NCI-H345 treated with DMSO at 0.1 percent for 48 hours (cell line): ENCODE measurements around the gene GSC2.
A peak's percentile ranks its signal among the peaks of the same experiment; 100 is the strongest.

Source experiments
- DNase-seq: peaks from one replicate; lab custom pipeline; 2025; ENCODE audit not compliant: unreplicated experiment; lab: John Stamatoyannopoulos, UW

The GSC2 gene, protein sequence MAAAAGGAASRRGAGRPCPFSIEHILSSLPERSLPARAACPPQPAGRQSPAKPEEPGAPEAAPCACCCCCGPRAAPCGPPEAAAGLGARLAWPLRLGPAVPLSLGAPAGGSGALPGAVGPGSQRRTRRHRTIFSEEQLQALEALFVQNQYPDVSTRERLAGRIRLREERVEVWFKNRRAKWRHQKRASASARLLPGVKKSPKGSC

GRCh38 chr22:19149991-19150390 is at the start of gene GSC2:
TSS of gene GSC2 (minus strand) at chr22:19150292. CDS start at chr22:19150283, 9 bp downstream.
- no peak for DNase-seq

GRCh38 chr22:19199479-19199878 is 49.4 kb upstream of the GSC2 start:
- no peak for DNase-seq

DNA sequence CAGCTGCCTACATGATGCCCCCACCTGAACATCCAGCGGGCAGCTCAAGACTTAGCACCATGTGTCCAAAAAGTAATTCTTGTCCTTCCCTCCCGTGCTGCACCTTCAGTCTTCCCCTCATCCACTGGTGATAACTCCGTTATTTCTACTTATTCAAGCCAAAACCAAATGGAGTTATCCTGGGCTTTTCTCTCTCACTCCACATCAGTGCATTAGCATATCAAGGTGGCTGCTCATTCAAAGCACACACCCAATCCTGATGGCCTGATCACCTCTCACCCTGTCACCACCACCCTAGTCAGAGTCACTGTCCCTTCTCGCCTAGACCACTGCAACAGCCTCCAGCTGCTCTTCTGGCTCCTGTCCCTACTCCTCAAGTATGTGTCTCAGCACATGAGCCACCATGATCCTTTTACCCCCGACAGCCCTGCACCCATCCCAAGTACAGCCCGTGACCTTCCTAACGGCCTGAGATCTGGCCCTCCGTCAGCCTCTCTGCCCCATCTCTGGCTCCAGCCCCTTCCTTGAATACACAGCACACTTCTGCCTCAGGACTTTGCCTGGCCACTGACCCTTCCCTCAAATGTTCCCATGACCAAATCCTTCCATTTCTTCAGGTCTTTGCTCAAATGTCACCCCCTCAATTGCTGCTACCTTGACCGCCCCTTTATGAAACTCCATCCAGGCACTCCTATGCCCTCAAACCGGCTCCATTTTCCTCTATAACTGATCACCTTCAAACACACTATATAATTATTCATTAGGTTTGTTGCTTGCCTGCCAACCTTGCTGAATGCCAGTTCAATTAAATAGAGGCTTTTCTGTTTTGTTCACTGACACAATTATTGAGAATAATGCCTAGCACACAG is 48.1 kb upstream of the GSC2 start:
- DNase-seq, result no peak

GRCh38 chr22:19196841-19197612 is 46.9 kb upstream of the GSC2 start:
- no peak for DNase-seq

DNA sequence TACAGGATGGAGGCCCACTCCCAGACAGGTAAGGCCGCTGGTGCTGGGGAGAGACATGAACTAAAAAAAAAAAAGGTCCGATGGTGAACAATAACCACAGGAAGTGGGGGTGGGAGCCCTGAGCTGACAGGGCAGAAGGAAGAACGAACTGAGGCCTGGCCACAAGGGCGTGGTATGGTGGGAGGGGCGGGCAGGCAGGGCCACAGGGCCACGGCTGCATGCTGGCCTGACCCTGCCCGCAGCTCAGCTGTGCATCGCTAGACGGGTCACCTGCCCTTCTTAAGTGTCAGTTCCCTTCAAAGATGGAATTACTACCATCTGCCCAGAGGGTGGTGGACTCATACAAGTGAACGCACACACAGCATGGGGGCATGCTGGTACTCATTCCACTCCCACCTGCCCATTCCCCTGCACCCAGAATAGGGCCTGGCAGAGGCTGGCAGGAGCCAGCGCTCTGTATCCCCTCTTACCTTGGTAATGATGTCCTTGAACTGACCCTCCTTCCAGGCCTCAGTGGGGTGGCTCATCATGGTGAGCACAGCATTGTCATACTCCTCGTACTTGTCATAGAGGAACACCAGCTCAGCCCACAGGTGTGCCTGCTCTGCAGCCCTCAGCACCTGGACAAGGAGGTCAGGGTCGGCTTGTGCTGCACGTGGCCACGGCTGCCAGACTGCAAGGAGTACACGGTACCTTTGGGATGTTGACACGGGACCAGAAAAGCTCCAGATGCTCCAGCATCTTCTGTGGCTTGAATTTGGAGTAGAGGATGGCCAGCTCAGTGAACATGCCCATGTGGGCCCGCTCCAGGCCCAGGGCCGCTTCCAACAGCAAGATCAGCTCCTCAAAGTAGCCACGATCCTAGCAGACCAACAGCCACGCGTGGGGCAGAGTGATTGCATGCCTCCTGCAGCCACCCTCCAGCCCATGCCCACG is 46.0 kb upstream of the GSC2 start:
- DNase-seq, result no peak

GRCh38 chr22:19194766-19195536 is 44.9 kb upstream of the GSC2 start:
- no peak for DNase-seq

- DNase-seq, result no peak
These were observed 43.8 kb upstream of the GSC2 start for GRCh38 chr22:19193879-19194278.

GRCh38 chr22:19187716-19188563 is 37.8 kb upstream of the GSC2 start:
- DNase-seq, result no peak

- no peak for DNase-seq
These were observed 34.3 kb upstream of the GSC2 start for GRCh38 chr22:19184276-19184997.

GRCh38 chr22:19183216-19183615 is 33.1 kb upstream of the GSC2 start:
- no peak for DNase-seq

- no peak for DNase-seq
These were observed 32.5 kb upstream of the GSC2 start for GRCh38 chr22:19182472-19183157.

GRCh38 chr22:19181786-19182471 is 31.8 kb upstream of the GSC2 start:
- DNase-seq, result no peak

- DNase-seq, result no peak
These were observed 30.8 kb upstream of the GSC2 start for GRCh38 chr22:19180740-19181410.

- DNase-seq, result no peak
These were observed 30.1 kb upstream of the GSC2 start for GRCh38 chr22:19180234-19180633.

- DNase-seq, result peak; percentile 50
These were observed 29.5 kb upstream of the GSC2 start for GRCh38 chr22:19179497-19180048.
